Kidney epithelial cell (primary cell): Measurements from ENCODE around the gene RNF39. TPM values are rescaled to one million over a fixed set of nuclear protein-coding genes. Genes with fewer than 3 reads are reported as not detected.
"Not testable (repeated sequence)": the region's sequence is repeated elsewhere in the genome, so short reads cannot be mapped to it uniquely, and the experiment has no call there.

Experiments used
- DNase-seq: peaks from one replicate; pipeline ENCODE4 v3.0.0-alpha.2; 2010; ENCODE audit warnings: low read depth
- H3K27me3 ChIP-seq: 2 replicates; pipeline ENCODE4 v1.6.0; 2011; ENCODE audit warnings: low read length; ENCODE audit not compliant: control insufficient read depth, insufficient read depth
- H3K36me3 ChIP-seq: 2 replicates; pipeline ENCODE4 v1.5.1; 2011; ENCODE audit warnings: low read length; ENCODE audit not compliant: control insufficient read depth, insufficient read depth
- H3K4me3 ChIP-seq: 2 replicates; pipeline ENCODE4 v1.5.1; 2011; ENCODE audit warnings: low read depth, mild to moderate bottlenecking, control low read depth, low read length
- CTCF ChIP-seq: IDR thresholded peaks from 2 replicates; pipeline ENCODE4 v1.5.1; 2011; ENCODE audit warnings: mild to moderate bottlenecking, moderate library complexity, low read length, control low read depth, inconsistent platforms; ENCODE audit not compliant: insufficient read depth, poor library complexity, severe bottlenecking
- total RNA-seq: library from RNA; depleted of rRNA; stranded (reverse); fragments of >200 nt; gene quantifications from 2 replicates; pipeline ENCODE4 v1.2.3, GENCODE V29; 2015

RNF39 gene
- total RNA-seq, 1 donor from 2014 or later, result 0.04 TPM

- no peak for TF ChIP-seq CTCF
- H3K36me3 ChIP-seq, result no peaks in the 10 kb centered on the region
Observed at GRCh38 chr6:30031381-30031780, 44.2 kb downstream of the RNF39 start.

GRCh38 chr6:30029588-30029987 lies 46.0 kb downstream of the RNF39 start:
- H3K4me3 ChIP-seq, result no peak overlapping the region
- TF ChIP-seq CTCF, result no peak
- H3K36me3 ChIP-seq, result no peaks in the 10 kb centered on the region
- no peak for DNase-seq
- H3K27me3 ChIP-seq, result no peaks in the 10 kb centered on the region

More at GRCh38 chr6:30031381-30031780, 44.2 kb downstream of the RNF39 start:
- Histone ChIP-seq H3K4me3 (no peak overlapping the region), H3K27me3 (no peaks in the 10 kb centered on the region)
- no peak for DNase-seq

GRCh38 chr6:30025186-30025585 lies 50.4 kb downstream of the RNF39 start:
- no peaks in the 10 kb centered on the region for H3K27me3 ChIP-seq
- DNase-seq, result no peak
- no peak overlapping the region for H3K4me3 ChIP-seq
- no peak for TF ChIP-seq CTCF
- no peaks in the 10 kb centered on the region for H3K36me3 ChIP-seq

- H3K36me3 ChIP-seq, H3K27me3 ChIP-seq, DNase-seq, H3K4me3 ChIP-seq: not testable (repeated sequence)
Observed at GRCh38 chr6:30022712-30023111, 52.9 kb downstream of the RNF39 start.

GRCh38 chr6:30022189-30022588 lies 53.4 kb downstream of the RNF39 start:
- Histone ChIP-seq H3K4me3 (no peak overlapping the region), H3K36me3 (no peaks in the 10 kb centered on the region), H3K27me3 (no peaks in the 10 kb centered on the region)
- TF ChIP-seq CTCF, result no peak
- no peak for DNase-seq

- no peaks in the 10 kb centered on the region for H3K27me3 ChIP-seq
Observed at GRCh38 chr6:30020626-30021025, 54.9 kb downstream of the RNF39 start.

More at GRCh38 chr6:30020626-30021025, 54.9 kb downstream of the RNF39 start:
- Histone ChIP-seq H3K36me3 (no peaks in the 10 kb centered on the region), H3K4me3 (no peak overlapping the region)
- TF ChIP-seq CTCF, result no peak
- no peak for DNase-seq

Other genes starting within 250 kb of the RNF39 start
- 0.75 and 1.1 TPM in 2 replicates for gene HLA-G, start 247.9 kb downstream of the RNF39 start, total RNA-seq
- 832 and 921 TPM in 2 replicates for gene HLA-A, start 133.2 kb downstream of the RNF39 start, total RNA-seq
- 29.9 and 33.3 TPM in 2 replicates for gene POLR1H, start 14.5 kb downstream of the RNF39 start, total RNA-seq
- 57.6 and 73.4 TPM in 2 replicates for gene PPP1R11, start 8.6 kb downstream of the RNF39 start, total RNA-seq
- gene TRIM31, start 37.3 kb upstream of the RNF39 start, total RNA-seq, result not detected in 2 replicates
- not detected in 2 replicates for gene TRIM40, start 60.4 kb upstream of the RNF39 start, total RNA-seq
- gene TRIM10, start 85.4 kb upstream of the RNF39 start, total RNA-seq, result not detected in 2 replicates
- gene TRIM15, start 87.8 kb upstream of the RNF39 start, total RNA-seq, result not detected in 2 replicates
- 40.3 and 42.0 TPM in 2 replicates for gene TRIM26, start 137.6 kb upstream of the RNF39 start, total RNA-seq